ENCODE data around the gene TBC1D7.

DNA sequence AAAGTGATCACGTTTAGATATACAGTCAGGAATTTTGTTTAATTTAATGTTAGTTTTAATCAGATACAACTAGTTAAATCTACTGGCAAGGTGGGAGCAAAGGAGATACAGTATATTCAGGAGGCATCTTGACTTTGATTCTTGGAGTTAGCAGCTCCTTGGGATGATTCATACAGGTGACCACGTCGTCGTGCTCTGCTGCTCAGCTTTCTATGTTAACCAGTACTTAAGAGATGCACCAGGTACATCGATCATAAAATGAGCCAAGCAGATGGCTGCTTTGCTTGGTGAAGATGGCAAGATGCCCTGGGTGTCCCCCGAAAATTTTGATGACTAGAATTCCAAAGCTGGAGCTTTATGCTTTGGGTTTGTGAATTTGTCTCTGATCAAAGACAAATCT lies 64.7 kb downstream of the TBC1D7 start:
- TF ChIP-seq POLR2A (IDR thresholded peaks at IDR 0.05; ENCODE audit: low read depth, low read length), result no peak
- TF ChIP-seq POLR2AphosphoS5 (IDR thresholded peaks at IDR 0.05; ENCODE audit: low read depth, low read length), result no peak

Measured in GM12892 (cell line).